ENCODE data around the gene SSH2. TPM values are rescaled to one million over a fixed set of nuclear protein-coding genes. Genes with fewer than 3 reads are reported as not detected.

SSH2 gene
- total and polyA plus RNA-seq, 8 donors = 8.4 to 19.1 (median 10.3) TPM

DNA sequence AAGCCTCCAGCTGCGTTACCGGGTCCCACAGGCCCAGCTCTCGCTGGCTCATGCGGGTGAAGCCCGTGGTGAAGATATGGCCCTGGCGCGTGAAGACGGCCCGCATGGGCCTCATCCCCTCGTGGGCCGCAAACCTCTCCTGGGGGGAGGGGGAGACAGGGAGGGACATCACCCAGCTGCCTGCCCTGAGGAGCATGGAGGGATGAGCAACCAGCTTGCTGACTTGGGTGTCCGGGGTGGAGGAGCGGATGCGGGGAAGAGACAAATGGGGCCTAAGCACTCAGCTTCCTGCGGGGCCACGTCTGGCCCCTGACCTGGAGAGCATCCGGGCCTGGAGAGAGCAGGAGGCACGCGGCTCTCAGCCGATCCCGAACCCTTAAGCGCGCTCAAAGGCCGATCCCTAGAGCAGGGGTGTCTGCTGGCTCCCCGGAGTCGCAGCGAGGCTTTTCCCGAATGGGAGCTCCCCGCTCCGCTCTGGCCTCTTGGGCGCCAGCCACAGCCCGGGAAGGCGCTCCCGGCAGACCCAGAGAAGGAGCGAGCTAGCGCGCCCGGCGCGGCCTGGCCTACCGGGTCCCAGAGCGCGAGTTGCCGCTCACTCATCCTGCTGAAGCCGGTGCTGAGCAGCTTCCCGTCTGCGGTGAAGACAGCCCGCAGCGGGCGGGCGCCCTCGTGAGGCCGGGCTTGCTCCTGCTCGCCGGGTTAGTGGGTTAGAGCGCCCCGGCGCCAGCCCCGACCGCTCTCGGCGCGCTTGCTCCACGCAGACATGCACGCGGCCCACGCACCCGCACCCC, 312.4 kb downstream of the SSH2 start:
- TF ChIP-seq, protein P1, sequence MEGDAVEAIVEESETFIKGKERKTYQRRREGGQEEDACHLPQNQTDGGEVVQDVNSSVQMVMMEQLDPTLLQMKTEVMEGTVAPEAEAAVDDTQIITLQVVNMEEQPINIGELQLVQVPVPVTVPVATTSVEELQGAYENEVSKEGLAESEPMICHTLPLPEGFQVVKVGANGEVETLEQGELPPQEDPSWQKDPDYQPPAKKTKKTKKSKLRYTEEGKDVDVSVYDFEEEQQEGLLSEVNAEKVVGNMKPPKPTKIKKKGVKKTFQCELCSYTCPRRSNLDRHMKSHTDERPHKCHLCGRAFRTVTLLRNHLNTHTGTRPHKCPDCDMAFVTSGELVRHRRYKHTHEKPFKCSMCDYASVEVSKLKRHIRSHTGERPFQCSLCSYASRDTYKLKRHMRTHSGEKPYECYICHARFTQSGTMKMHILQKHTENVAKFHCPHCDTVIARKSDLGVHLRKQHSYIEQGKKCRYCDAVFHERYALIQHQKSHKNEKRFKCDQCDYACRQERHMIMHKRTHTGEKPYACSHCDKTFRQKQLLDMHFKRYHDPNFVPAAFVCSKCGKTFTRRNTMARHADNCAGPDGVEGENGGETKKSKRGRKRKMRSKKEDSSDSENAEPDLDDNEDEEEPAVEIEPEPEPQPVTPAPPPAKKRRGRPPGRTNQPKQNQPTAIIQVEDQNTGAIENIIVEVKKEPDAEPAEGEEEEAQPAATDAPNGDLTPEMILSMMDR (IDR thresholded peaks at IDR 0.05) = peak; percentile 47 to 72 (median 66)
- ATAC-seq (peak; percentile 71 to 80 (median 76)), DNase-seq (peak; percentile 70 to 92 (median 82)), FAIRE-seq (no peak)
- no peak overlapping the region for H3K27ac ChIP-seq
- H3K27me3 ChIP-seq = no peaks in the 10 kb centered on the region
- peak overlapping the region; percentile 5 to 47 (median 22) for H3K4me3 ChIP-seq
- 4 to 5% methylated on average over 57 to 68 of the region's 68 CpGs for WGBS, 2 donors
- intact Hi-C loops (cut with DNase I) = no loop called here
- peaks cover 15 to 29% (median 27%) of the 10 kb centered on the region in 3 donors for H3K4me1 ChIP-seq
- no peaks in the 10 kb centered on the region for H3K36me3 ChIP-seq
- H3K9me3 ChIP-seq = no peaks in the 10 kb centered on the region

DNA sequence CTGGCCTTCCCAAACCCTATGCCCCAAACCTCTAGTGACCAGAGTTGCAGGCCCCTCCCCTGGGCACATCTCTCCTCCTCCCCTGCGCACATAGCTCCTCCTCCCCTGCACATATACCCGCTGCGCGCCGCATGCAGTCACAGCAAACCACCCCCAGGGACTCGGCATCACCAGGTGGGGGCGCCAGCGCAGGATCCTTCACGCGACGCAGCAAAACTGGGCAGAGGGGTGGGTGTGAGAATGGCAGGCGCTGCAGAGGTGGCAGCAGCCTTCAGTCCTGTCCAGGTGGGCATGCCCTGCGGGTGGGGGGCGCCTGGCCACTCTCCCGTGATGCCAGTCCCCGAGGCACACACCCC, 312.9 kb downstream of the SSH2 start:
- WGBS, 2 donors = 0 to 1% methylated on average over 16 of the region's 16 CpGs
- ATAC-seq = peak; percentile 57 to 73 (median 62)
- no peak for FAIRE-seq
- H3K36me3 ChIP-seq = no peaks in the 10 kb centered on the region
- H3K9me3 ChIP-seq = no peaks in the 10 kb centered on the region
- peak overlapping the region in 2 of 4 donors; percentile 37 to 47 for H3K4me3 ChIP-seq
- peaks cover 15 to 25% (median 25%) of the 10 kb centered on the region in 3 donors for H3K4me1 ChIP-seq
- intact Hi-C loops (cut with DNase I) = no loop called here
- no peak overlapping the region for H3K27ac ChIP-seq
- H3K27me3 ChIP-seq = no peaks in the 10 kb centered on the region
- peak in 5 of 6 donors; percentile 64 to 86 (median 74) for DNase-seq
- TF ChIP-seq, protein P1 (IDR thresholded peaks at IDR 0.05) = peak; percentile 11 to 37 (median 25)

DNA sequence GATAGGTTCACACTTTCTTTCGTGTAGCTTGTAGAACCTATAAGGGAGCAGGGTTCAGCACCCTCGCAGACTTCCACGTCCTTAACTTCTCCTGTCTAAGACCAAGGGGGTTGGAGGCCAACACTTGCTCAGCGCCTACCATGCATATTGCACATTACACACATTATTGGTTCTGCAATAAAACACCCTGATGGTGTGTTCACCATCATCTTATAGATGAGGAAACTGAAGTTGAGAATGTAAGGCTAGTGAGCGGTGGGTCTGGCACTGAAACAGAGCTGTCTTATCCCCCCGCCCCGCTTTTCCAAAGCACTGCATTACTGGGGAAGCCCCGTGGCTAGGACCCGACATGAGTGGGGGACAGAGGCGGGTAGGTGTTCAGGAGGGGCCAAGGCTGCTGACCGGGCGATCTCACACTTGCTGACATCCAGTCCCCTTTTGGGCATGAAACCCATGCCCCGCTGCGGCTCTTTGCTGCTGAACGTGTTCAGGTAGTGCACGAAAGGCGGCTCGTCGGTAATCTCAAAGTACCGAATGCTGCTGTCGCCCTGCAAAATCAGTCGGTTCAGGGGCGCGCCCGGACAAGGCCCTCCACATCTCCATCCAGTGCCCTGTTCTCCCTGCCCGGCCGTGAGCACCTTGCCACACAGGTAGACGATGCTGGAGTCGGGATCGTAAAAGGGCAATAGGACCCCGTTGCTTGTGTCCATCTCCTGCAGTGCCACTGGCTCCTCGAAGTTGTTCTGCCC, 313.6 kb downstream of the SSH2 start:
- no peak overlapping the region for H3K27ac ChIP-seq
- intact Hi-C loops (cut with DNase I) = no loop called here

DNA sequence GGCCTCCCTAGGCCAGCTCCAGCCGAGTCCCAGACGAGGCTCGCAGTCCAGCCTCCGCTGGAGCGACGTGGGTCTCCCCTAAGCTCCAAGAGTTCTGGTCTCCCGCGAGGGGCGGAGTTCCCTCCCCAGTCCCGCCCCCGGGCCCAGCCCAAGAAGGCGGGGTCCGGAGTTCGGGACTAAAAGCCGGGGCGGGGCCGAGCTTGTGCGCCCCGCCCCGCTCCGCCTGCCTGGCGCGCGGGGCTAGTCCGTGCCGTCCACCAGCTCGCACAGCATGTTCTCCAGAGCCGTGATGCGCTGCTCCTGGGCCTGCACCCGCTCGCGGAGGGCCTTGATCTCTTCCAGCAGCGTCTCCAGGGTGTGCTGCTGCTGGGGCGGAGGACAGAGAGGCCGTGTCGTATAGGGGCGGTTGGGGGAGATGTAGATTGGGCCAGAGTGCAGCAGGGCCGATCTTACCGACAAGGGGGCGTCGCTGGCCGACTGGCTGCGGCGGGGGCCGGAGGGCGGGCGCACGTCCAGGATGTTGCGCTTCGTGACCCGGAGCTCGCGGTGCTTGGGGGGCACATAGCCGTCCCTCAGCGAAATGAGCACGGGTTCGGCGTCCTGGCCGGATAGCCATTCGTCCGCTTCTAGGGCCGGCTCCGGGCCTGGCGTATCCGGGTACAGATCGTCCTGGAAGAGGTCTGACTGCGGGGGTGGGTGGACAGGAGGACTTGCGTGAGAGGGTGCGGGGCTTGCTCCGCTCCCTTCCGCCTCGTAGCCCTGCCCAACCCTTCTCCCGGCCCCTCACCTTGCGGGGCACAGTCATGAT, 314.3 kb downstream of the SSH2 start:
- H3K4me1 ChIP-seq = peaks cover 15 to 25% (median 25%) of the 10 kb centered on the region in 3 donors
- H3K9me3 ChIP-seq = no peaks in the 10 kb centered on the region
- H3K36me3 ChIP-seq = no peaks in the 10 kb centered on the region
- ATAC-seq = peak; percentile 72 to 80 (median 78)
- H3K4me3 ChIP-seq = peak overlapping the region; percentile 8 to 42 (median 18)
- H3K27ac ChIP-seq = no peak overlapping the region
- no peak for FAIRE-seq
- TF ChIP-seq, protein P1 (IDR thresholded peaks at IDR 0.05) = no peak
- 3 to 4% methylated on average over 63 to 74 of the region's 74 CpGs for WGBS, 2 donors
- peak; percentile 68 to 90 (median 86) for DNase-seq
- intact Hi-C loops (cut with DNase I) = no loop called here
- no peaks in the 10 kb centered on the region for H3K27me3 ChIP-seq

More for the DNA sequence above, 313.6 kb downstream of the SSH2 start:
- Histone ChIP-seq H3K4me1 (peaks cover 15 to 25% (median 25%) of the 10 kb centered on the region in 3 donors), H3K27me3 (no peaks in the 10 kb centered on the region), H3K9me3 (no peaks in the 10 kb centered on the region), H3K36me3 (no peaks in the 10 kb centered on the region), H3K4me3 (peak overlapping the region in 1 of 4 donors; percentile 47)
- DNase-seq = peak in 2 of 6 donors; percentile 38 to 75
- 16 to 19% methylated on average over 32 of the region's 32 CpGs for WGBS, 2 donors
- TF ChIP-seq, protein P1 (IDR thresholded peaks at IDR 0.05) = no peak
- FAIRE-seq = no peak
- no peak for ATAC-seq

All from pancreas (tissue), 10 donors.